NB4 (cell line): ENCODE data around the gene ZNF516.

Experiments
- MYC ChIP-seq: IDR thresholded peaks from 2 replicates; pipeline ENCODE4 v1.6.1; 2011; ENCODE audit warnings: low read depth, low read length
- POLR2A ChIP-seq: IDR thresholded peaks from 2 replicates; pipeline ENCODE4 v1.6.1; 2011; ENCODE audit warnings: mild to moderate bottlenecking; ENCODE audit not compliant: insufficient read length; ENCODE audit errors: extremely low read depth
- TF ChIP-seq, protein P1 (sequence below): IDR thresholded peaks from 2 replicates; pipeline ENCODE4 v1.6.1; 2011; ENCODE audit warnings: low read depth, low read length
- TF ChIP-seq, protein P2 (sequence below): IDR thresholded peaks from one replicate; pipeline ENCODE4 v1.5.1; 2012; ENCODE audit warnings: low read depth, low read length

DNA sequence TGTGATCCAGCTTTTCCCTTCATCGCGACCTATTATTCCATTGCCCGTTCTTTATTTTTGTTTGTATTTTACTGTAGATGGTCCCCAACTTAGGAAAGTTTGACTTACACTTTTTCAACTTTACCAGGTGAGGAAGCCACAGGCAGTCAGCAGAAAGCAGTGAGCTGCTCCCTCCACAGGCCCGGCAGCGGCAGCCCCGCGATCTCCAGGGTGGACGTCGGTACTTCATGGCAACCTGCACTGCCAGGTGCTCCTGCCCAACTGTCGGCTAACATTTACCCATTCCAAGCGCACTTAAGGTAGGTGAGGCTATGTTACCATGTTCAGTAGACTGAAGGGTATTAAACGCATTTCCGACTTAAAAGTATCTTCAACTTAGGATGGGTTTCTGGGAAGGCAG lies 12.8 kb downstream of the ZNF516 start:
- TF ChIP-seq, protein P1, sequence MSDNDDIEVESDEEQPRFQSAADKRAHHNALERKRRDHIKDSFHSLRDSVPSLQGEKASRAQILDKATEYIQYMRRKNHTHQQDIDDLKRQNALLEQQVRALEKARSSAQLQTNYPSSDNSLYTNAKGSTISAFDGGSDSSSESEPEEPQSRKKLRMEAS: no peak
- TF ChIP-seq, protein P2, sequence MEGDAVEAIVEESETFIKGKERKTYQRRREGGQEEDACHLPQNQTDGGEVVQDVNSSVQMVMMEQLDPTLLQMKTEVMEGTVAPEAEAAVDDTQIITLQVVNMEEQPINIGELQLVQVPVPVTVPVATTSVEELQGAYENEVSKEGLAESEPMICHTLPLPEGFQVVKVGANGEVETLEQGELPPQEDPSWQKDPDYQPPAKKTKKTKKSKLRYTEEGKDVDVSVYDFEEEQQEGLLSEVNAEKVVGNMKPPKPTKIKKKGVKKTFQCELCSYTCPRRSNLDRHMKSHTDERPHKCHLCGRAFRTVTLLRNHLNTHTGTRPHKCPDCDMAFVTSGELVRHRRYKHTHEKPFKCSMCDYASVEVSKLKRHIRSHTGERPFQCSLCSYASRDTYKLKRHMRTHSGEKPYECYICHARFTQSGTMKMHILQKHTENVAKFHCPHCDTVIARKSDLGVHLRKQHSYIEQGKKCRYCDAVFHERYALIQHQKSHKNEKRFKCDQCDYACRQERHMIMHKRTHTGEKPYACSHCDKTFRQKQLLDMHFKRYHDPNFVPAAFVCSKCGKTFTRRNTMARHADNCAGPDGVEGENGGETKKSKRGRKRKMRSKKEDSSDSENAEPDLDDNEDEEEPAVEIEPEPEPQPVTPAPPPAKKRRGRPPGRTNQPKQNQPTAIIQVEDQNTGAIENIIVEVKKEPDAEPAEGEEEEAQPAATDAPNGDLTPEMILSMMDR: no peak
- TF ChIP-seq POLR2A (no peak), MYC (no peak)
